SK-N-SH treated with all-trans-retinoic acid at 6 μM for 48 hours (cell line): ENCODE results near the gene PKP4.

Experiments used
- ARNTL ChIP-seq: fragments of 450-650 bp; formaldehyde crosslinking; IDR thresholded peaks from 2 replicates; pipeline ENCODE4 v1.5.0; 2020; ENCODE audit warnings: low read depth, mild to moderate bottlenecking, moderate library complexity, borderline replicate concordance
- BACH2 ChIP-seq: fragments of 250-450 bp; sonication (Bioruptor Pico); IDR thresholded peaks from 2 replicates; pipeline ENCODE4 v1.9.0; 2021; ENCODE audit warnings: mild to moderate bottlenecking, borderline replicate concordance
- ESRRG ChIP-seq: fragments of 250-450 bp; sonication (Bioruptor Pico); IDR thresholded peaks from 2 replicates; pipeline ENCODE4 v1.6.1; 2021; ENCODE audit warnings: mild to moderate bottlenecking
- GLIS3 ChIP-seq: fragments of 250-450 bp; sonication (Bioruptor Pico); IDR thresholded peaks from 2 replicates; pipeline ENCODE4 v1.5.0; 2020; ENCODE audit warnings: mild to moderate bottlenecking, moderate library complexity
- ISL1 ChIP-seq: fragments of 250-450 bp; sonication (Bioruptor Pico); IDR thresholded peaks from 2 replicates; pipeline ENCODE4 v2.1.2; 2022; ENCODE audit warnings: mild to moderate bottlenecking, moderate library complexity
- PPARA ChIP-seq: fragments of 250-450 bp; sonication (Bioruptor Pico); IDR thresholded peaks from 2 replicates; pipeline ENCODE4 v1.5.0; 2020; ENCODE audit warnings: mild to moderate bottlenecking, borderline replicate concordance
- RARB ChIP-seq: fragments of 250-450 bp; sonication (Bioruptor Pico); IDR thresholded peaks from 2 replicates; pipeline ENCODE4 v1.8.0; 2021; ENCODE audit warnings: mild to moderate bottlenecking, moderate library complexity
- TOX ChIP-seq: fragments of 250-450 bp; sonication (Bioruptor Pico); IDR thresholded peaks from 2 replicates; pipeline ENCODE4 v1.8.0; 2021; ENCODE audit warnings: mild to moderate bottlenecking, moderate library complexity, borderline replicate concordance
- ZC3H10 ChIP-seq: fragments of 250-450 bp; sonication (Bioruptor Pico); IDR thresholded peaks from 2 replicates; pipeline ENCODE4 v1.5.1; 2021; ENCODE audit warnings: mild to moderate bottlenecking, moderate library complexity
- ZFP3 ChIP-seq: fragments of 250-450 bp; sonication (Bioruptor Pico); IDR thresholded peaks from 2 replicates; pipeline ENCODE4 v1.5.0; 2020; ENCODE audit warnings: mild to moderate bottlenecking, moderate library complexity
- ZFP30 ChIP-seq: fragments of 450-650 bp; formaldehyde crosslinking; IDR thresholded peaks from 2 replicates; pipeline ENCODE4 v1.5.0; 2022; ENCODE audit warnings: mild to moderate bottlenecking, moderate library complexity
- ZNF565 ChIP-seq: fragments of 450-650 bp; formaldehyde crosslinking; conservative IDR thresholded peaks from 2 replicates; pipeline ENCODE4 v1.5.0; 2020; ENCODE audit warnings: low read depth, mild to moderate bottlenecking, moderate library complexity
- TF ChIP-seq, protein P1 (sequence below): fragments of 250-450 bp; sonication (Bioruptor Pico); IDR thresholded peaks from 2 replicates; pipeline ENCODE4 v1.8.0; 2020; ENCODE audit warnings: mild to moderate bottlenecking, moderate library complexity, borderline replicate concordance
- TF ChIP-seq, protein P2 (sequence below): fragments of 250-450 bp; sonication (Bioruptor Pico); IDR thresholded peaks from 2 replicates; pipeline ENCODE4 v1.5.1; 2021; ENCODE audit warnings: mild to moderate bottlenecking, moderate library complexity

DNA sequence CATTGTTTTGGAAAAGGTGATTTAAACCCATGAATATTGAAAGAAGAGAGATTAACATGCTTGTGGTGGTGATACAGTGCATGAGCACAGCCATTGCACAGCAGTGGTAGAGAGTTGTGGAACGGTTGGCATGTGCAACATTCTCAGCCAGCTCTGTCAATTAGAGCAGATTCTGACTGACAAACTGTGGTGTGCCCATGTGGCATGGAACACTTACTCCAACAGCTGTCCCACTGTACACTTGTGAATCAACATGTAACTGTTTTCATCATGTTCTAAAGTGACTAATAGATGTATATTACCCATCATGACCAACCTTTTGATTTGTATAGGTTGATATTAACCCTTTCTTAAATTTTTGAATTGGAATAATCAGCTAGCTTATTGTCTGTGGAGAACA is 55.6 kb downstream of the PKP4 start:
- TF ChIP-seq ISL1 (CRISPR knock-in tag) (no peak), ZNF565 (CRISPR knock-in tag) (no peak), ZFP3 (no peak), ESRRG (CRISPR knock-in tag) (no peak), PPARA (CRISPR knock-in tag) (no peak), ZC3H10 (CRISPR knock-in tag) (no peak), ZFP30 (CRISPR knock-in tag) (no peak), BACH2 (CRISPR knock-in tag) (no peak), TOX (CRISPR knock-in tag) (no peak), ARNTL (CRISPR knock-in tag) (no peak), RARB (CRISPR knock-in tag) (no peak), GLIS3 (CRISPR knock-in tag) (no peak)
- TF ChIP-seq, protein P1, sequence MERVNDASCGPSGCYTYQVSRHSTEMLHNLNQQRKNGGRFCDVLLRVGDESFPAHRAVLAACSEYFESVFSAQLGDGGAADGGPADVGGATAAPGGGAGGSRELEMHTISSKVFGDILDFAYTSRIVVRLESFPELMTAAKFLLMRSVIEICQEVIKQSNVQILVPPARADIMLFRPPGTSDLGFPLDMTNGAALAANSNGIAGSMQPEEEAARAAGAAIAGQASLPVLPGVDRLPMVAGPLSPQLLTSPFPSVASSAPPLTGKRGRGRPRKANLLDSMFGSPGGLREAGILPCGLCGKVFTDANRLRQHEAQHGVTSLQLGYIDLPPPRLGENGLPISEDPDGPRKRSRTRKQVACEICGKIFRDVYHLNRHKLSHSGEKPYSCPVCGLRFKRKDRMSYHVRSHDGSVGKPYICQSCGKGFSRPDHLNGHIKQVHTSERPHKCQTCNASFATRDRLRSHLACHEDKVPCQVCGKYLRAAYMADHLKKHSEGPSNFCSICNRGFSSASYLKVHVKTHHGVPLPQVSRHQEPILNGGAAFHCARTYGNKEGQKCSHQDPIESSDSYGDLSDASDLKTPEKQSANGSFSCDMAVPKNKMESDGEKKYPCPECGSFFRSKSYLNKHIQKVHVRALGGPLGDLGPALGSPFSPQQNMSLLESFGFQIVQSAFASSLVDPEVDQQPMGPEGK (CRISPR knock-in tag): no peak
- TF ChIP-seq, protein P2, sequence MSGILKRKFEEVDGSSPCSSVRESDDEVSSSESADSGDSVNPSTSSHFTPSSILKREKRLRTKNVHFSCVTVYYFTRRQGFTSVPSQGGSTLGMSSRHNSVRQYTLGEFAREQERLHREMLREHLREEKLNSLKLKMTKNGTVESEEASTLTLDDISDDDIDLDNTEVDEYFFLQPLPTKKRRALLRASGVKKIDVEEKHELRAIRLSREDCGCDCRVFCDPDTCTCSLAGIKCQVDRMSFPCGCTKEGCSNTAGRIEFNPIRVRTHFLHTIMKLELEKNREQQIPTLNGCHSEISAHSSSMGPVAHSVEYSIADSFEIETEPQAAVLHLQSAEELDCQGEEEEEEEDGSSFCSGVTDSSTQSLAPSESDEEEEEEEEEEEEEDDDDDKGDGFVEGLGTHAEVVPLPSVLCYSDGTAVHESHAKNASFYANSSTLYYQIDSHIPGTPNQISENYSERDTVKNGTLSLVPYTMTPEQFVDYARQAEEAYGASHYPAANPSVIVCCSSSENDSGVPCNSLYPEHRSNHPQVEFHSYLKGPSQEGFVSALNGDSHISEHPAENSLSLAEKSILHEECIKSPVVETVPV: no peak
